Stomach (tissue), 4 donors: ENCODE data around the gene KCNJ16.

Experiments used
- CTCF ChIP-seq, 7 experiments: fragments of 450-650 bp in 4 of 7; fragments of 200-600 bp in 3 of 7; sonication (generic) in 3 of 7; IDR thresholded peaks; one replicate each; pipeline ENCODE4 v1.5.1; 2016 to 2019; ENCODE audit warnings: antibody characterized with exemption in 7 of 7, control low read depth in 2 of 7, mild to moderate bottlenecking in 1 of 7
- EP300 ChIP-seq: sonication (generic); formaldehyde crosslinking; IDR thresholded peaks from one replicate; pipeline ENCODE4 v1.6.1; 2017; ENCODE audit warnings: antibody characterized with exemption
- POLR2A ChIP-seq, 4 donors: fragments of 450-650 bp; IDR thresholded peaks; one replicate each; pipeline ENCODE4 v1.6.1; 2016; ENCODE audit warnings: antibody characterized with exemption in 4 of 4, control low read depth in 2 of 4, mild to moderate bottlenecking in 1 of 4, moderate library complexity in 1 of 4

GRCh38 chr17:70080541-70081347 lies 5.7 kb downstream of the KCNJ16 start:
- TF ChIP-seq CTCF (IDR thresholded peaks at IDR 0.05) (no peak), POLR2A (IDR thresholded peaks at IDR 0.05) (no peak), EP300 (no peak)
